K562 (cell line): ENCODE measurements around the gene CLHC1. TPM values are rescaled to one million over a fixed set of nuclear protein-coding genes. Genes with fewer than 3 reads are reported as not detected.
A peak's percentile ranks its signal among the peaks of the same experiment; 100 is the strongest.

Source experiments
- ATAC-seq: fragments of 200-7000 bp; cut with Tn5 transposase; 3 replicates; pipeline ENCODE4 v1.9.1; 2020; ENCODE audit warnings: moderate library complexity
- BruUV-seq: library from RNA; stranded (reverse); fragments of 400-500 nt; replicated peaks from 2 replicates; lab custom pipeline; 2021; lab: Mats Ljungman, UMichigan
- CTCF ChIA-PET: fragments of 300-600 bp; formaldehyde crosslinking; extraction: SDS; loops from one replicate; lab custom pipeline; 2021; ENCODE audit warnings: low intra/inter-chr PET ratio; lab: Yijun Ruan, JAX
- POLR2A ChIA-PET: fragments of 300-600, 350-650 bp; sonication (Branson Sonifier 250); formaldehyde crosslinking; extraction: SDS; loops from one replicate; lab custom pipeline; 2021; ENCODE audit warnings: antibody characterized with exemption, inconsistent platforms; lab: Yijun Ruan, JAX
- DNase-seq, 4 experiments: peaks; one replicate each; pipeline versions ENCODE4 v3.0.0 to v3.0.0-alpha.2; 2011 to 2018; ENCODE audit warnings: low spot score in 3 of 4, mixed read lengths in 3 of 4; ENCODE audit errors: extremely low read depth in 1 of 4
- FAIRE-seq: peaks from 2 replicates; lab custom pipeline; 2011; peaks lifted over from hg19 to GRCh38; lab: Jason Lieb, UNC
- H2AFZ ChIP-seq: 2 replicates; pipeline ENCODE4 v1.6.0; 2011; ENCODE audit warnings: low read depth, low read length, control low read depth, inconsistent platforms
- H3K27ac ChIP-seq: fragments of 200-600 bp; 3 replicates; pipeline ENCODE4 v1.8.0; 2011; ENCODE audit warnings: low read depth, mild to moderate bottlenecking, control low read depth, inconsistent platforms, low read length, moderate library complexity, mixed read lengths; ENCODE audit errors: extremely low read depth
- H3K27me3 ChIP-seq, 2 experiments: fragments of 300-600 bp in 1 of 2; 2 replicates in 1 of 2; 3 replicates in 1 of 2; pipeline versions ENCODE4 v1.6.0 to v1.8.0; 2011; ENCODE audit warnings: inconsistent platforms in 2 of 2, low read length in 2 of 2, mild to moderate bottlenecking in 1 of 2, mixed read lengths in 1 of 2, moderate library complexity in 1 of 2; ENCODE audit not compliant: control insufficient read depth in 2 of 2, insufficient read depth in 2 of 2
- H3K36me3 ChIP-seq: fragments of 300-600 bp; 3 replicates; pipeline ENCODE4 v1.8.0; 2011; ENCODE audit warnings: mild to moderate bottlenecking, low read length, inconsistent platforms; ENCODE audit not compliant: control insufficient read depth, insufficient read depth
- H3K4me1 ChIP-seq, 2 experiments: fragments of 200-600 bp in 1 of 2; replicated peaks in 1 of 2; 2 replicates in 1 of 2; 3 replicates in 1 of 2; pipeline versions ENCODE4 v1.5.1 to v1.8.0; 2011; ENCODE audit warnings: inconsistent platforms in 2 of 2, low read length in 2 of 2, mild to moderate bottlenecking in 1 of 2, mixed read lengths in 1 of 2, moderate library complexity in 1 of 2; ENCODE audit not compliant: control insufficient read depth in 2 of 2, insufficient read depth in 2 of 2
- H3K4me2 ChIP-seq: 2 replicates; pipeline ENCODE4 v1.6.1; 2011; ENCODE audit warnings: low read length, control low read depth, inconsistent platforms, mixed read lengths; ENCODE audit not compliant: insufficient read depth
- H3K4me3 ChIP-seq: fragments of 200-600 bp; sonication (generic), shearing (Covaris generic); 2 replicates; pipeline ENCODE4 v1.5.1; 2016; ENCODE audit warnings: control low read depth, inconsistent platforms
- H3K79me2 ChIP-seq: fragments of 200-600 bp; 3 replicates; pipeline ENCODE4 v1.8.0; 2011; ENCODE audit warnings: low read length, inconsistent platforms; ENCODE audit not compliant: control insufficient read depth, insufficient read depth
- H3K9ac ChIP-seq, 2 experiments: 2 replicates each; pipeline versions ENCODE4 v1.6.0 to v1.6.1; 2011; ENCODE audit warnings: low read depth in 2 of 2, low read length in 2 of 2, control low read depth in 1 of 2, inconsistent platforms in 1 of 2, mild to moderate bottlenecking in 1 of 2, mixed read lengths in 1 of 2; ENCODE audit not compliant: insufficient read depth in 1 of 2
- H3K9me1 ChIP-seq: one replicate; pipeline ENCODE4 v1.6.0; 2011; ENCODE audit warnings: inconsistent platforms, mild to moderate bottlenecking, low read length, moderate library complexity; ENCODE audit not compliant: control insufficient read depth, insufficient read depth
- H3K9me3 ChIP-seq: replicated peaks from 2 replicates; pipeline ENCODE4 v1.5.1; 2011; ENCODE audit warnings: low read depth, low read length, inconsistent platforms; ENCODE audit not compliant: control insufficient read depth, insufficient read depth
- H4K20me1 ChIP-seq: replicated peaks from 2 replicates; pipeline ENCODE4 v1.6.1; 2011; ENCODE audit warnings: low read length, inconsistent platforms, mixed read lengths; ENCODE audit not compliant: control insufficient read depth, insufficient read depth
- CHD4 ChIP-seq: fragments of 200-600 bp; sonication (generic); IDR thresholded peaks from 3 replicates; pipeline ENCODE4 v1.6.1; 2012; ENCODE audit warnings: low read depth, mild to moderate bottlenecking, mixed read lengths, low read length, inconsistent platforms; ENCODE audit not compliant: insufficient read depth, insufficient replicate concordance, poor library complexity, severe bottlenecking
- CREB5 ChIP-seq: fragments of 250-450 bp; sonication (Bioruptor Pico); IDR thresholded peaks from 2 replicates; pipeline ENCODE4 v1.5.0; 2020; ENCODE audit warnings: mild to moderate bottlenecking
- CTBP1 ChIP-seq: fragments of 450-650 bp; IDR thresholded peaks from 2 replicates; pipeline ENCODE4 v1.6.1; 2016; ENCODE audit warnings: borderline replicate concordance
- ETS2 ChIP-seq: IDR thresholded peaks from 2 replicates; pipeline ENCODE4 v1.6.1; 2016; ENCODE audit warnings: borderline replicate concordance, missing genetic modification characterization, mild to moderate bottlenecking, moderate library complexity, missing compliant biosample characterization; ENCODE audit not compliant: poor library complexity, severe bottlenecking
- EWSR1 ChIP-seq: fragments of 450-650 bp; IDR thresholded peaks from 2 replicates; pipeline ENCODE4 v1.6.1; 2018; ENCODE audit warnings: borderline replicate concordance, mild to moderate bottlenecking, low read depth, moderate library complexity; ENCODE audit not compliant: partially characterized antibody
- FOXJ3 ChIP-seq: sonication (generic); formaldehyde crosslinking; IDR thresholded peaks from 2 replicates; pipeline ENCODE4 v1.4.0; 2020; ENCODE audit warnings: mild to moderate bottlenecking, missing genetic modification reagents
- FOXK1 ChIP-seq: sonication (generic); formaldehyde crosslinking; IDR thresholded peaks from 2 replicates; pipeline ENCODE4 v1.8.0; 2022; ENCODE audit warnings: missing genetic modification reagents, mild to moderate bottlenecking, borderline replicate concordance
- GATAD2A ChIP-seq: fragments of 450-650 bp; IDR thresholded peaks from 2 replicates; pipeline ENCODE4 v1.6.1; 2017
- HDGF ChIP-seq: fragments of 450-650 bp; IDR thresholded peaks from 2 replicates; pipeline ENCODE4 v1.6.1; 2016
- NBN ChIP-seq: fragments of 450-650 bp; IDR thresholded peaks from 2 replicates; pipeline ENCODE4 v1.6.1; 2016; ENCODE audit warnings: low read depth, mild to moderate bottlenecking
- POLR2A ChIP-seq: fragments of 450-650 bp; conservative IDR thresholded peaks from 2 replicates; pipeline ENCODE4 v1.6.1; 2016
- POLR2AphosphoS2 ChIP-seq: IDR thresholded peaks from 2 replicates; pipeline ENCODE4 v1.6.1; 2012; ENCODE audit warnings: low read length, improper control_type of control experiment
- PTRF ChIP-seq: fragments of 450-650 bp; IDR thresholded peaks from 2 replicates; pipeline ENCODE4 v1.6.1; 2016; ENCODE audit warnings: mild to moderate bottlenecking, missing genetic modification characterization, missing compliant biosample characterization
- RFX7 ChIP-seq: fragments of 250-450 bp; sonication (Bioruptor Pico); IDR thresholded peaks from 2 replicates; pipeline ENCODE4 v1.5.1; 2021; ENCODE audit warnings: mild to moderate bottlenecking
- SMARCA4 ChIP-seq: fragments of 450-650 bp; IDR thresholded peaks from 2 replicates; pipeline ENCODE4 v1.6.1; 2016
- TEAD1 ChIP-seq, 2 experiments: fragments of 450-650 bp in 1 of 2; sonication (generic) in 1 of 2; formaldehyde crosslinking; IDR thresholded peaks; 2 replicates each; pipeline versions ENCODE4 v1.4.0 to v1.8.0; 2020 to 2022; ENCODE audit warnings: mild to moderate bottlenecking in 2 of 2, missing genetic modification reagents in 1 of 2
- ZBTB34 ChIP-seq: fragments of 250-450 bp; sonication (Bioruptor Pico); IDR thresholded peaks from 2 replicates; pipeline ENCODE4 v1.8.0; 2021; ENCODE audit warnings: mild to moderate bottlenecking, moderate library complexity
- ZNF197 ChIP-seq: fragments of 200-800 bp; sonication (Bioruptor generic); IDR thresholded peaks from 2 replicates; pipeline ENCODE4 v1.6.1; 2016; ENCODE audit warnings: low read depth, missing genetic modification characterization, missing compliant biosample characterization
- ZNF583 ChIP-seq: fragments of 250-450 bp; sonication (Bioruptor Pico); IDR thresholded peaks from 2 replicates; pipeline ENCODE4 v1.4.0; 2020
- WGBS: fragments of 100-300 bp; shearing (Covaris generic); methylation state at CpG from one replicate; pipeline ENCODE4 v1.1.6; 2016; ENCODE audit warnings: low coverage, mixed read lengths; ENCODE audit not compliant: insufficient coverage; ENCODE audit errors: missing lambda C conversion rate; 5-methylcytosine and 5-hydroxymethylcytosine counted together
- in situ Hi-C: fragments of 300-500 bp; cut with MboI; formaldehyde crosslinking; loops from 4 replicates; pipeline ENCODE4 v1.15.0; 2018; ENCODE audit warnings: inconsistent platforms, mixed read lengths
- intact Hi-C: fragments of 100-400 bp; cut with micrococcal nuclease; formaldehyde crosslinking; loops from 2 replicates; pipeline ENCODE4 v1.14.2; 2022
- polyA plus RNA-seq, 8 experiments: library from polyadenylated mRNA; depleted of rRNA in 4 of 8; stranded (reverse) in 5 of 8; unstranded in 3 of 8; fragments of >200 nt; fragmentation: Nextera tagmentation in 2 of 8; fragmentation: Illumina TruSeq in 1 of 8; extraction: Ambion mirVana in 2 of 8; extraction: Trizol in 1 of 8; gene quantifications; 2 replicates each; pipeline versions ENCODE4 v1.2.1 to v1.2.3, GENCODE V29; 2011 to 2014; ENCODE audit warnings: inconsistent platforms in 1 of 8, missing spikeins in 1 of 8
- total RNA-seq, 7 experiments: library from RNA; depleted of rRNA in 6 of 7; stranded (reverse); fragments of >200 nt in 6 of 7; fragmentation: Illumina TruSeq in 2 of 7; extraction: Trizol in 2 of 7; gene quantifications; 2 replicates each; pipeline versions ENCODE4 v1.2.1 to v1.2.3, GENCODE V29; 2011 to 2021; ENCODE audit warnings: low replicate concordance in 1 of 7
- TF ChIP-seq, protein P1 (sequence below), 3 experiments: fragments of 200-800 bp in 1 of 3; sonication (Bioruptor generic) in 1 of 3; sonication (generic) in 1 of 3; formaldehyde crosslinking in 1 of 3; IDR thresholded peaks; 2 replicates each; pipeline versions ENCODE4 v1.6.1 to v1.8.0; 2016 to 2022; ENCODE audit warnings: mild to moderate bottlenecking in 2 of 3, missing compliant biosample characterization in 2 of 3, missing genetic modification characterization in 2 of 3, missing genetic modification reagents in 1 of 3

The CLHC1 gene
- total and polyA plus RNA-seq, 9 of the 15 experiments (the other 6 are each of a cell fraction or from before 2014, with no cell fraction given): 3.7 to 14.3 (median 8.6) TPM

DNA sequence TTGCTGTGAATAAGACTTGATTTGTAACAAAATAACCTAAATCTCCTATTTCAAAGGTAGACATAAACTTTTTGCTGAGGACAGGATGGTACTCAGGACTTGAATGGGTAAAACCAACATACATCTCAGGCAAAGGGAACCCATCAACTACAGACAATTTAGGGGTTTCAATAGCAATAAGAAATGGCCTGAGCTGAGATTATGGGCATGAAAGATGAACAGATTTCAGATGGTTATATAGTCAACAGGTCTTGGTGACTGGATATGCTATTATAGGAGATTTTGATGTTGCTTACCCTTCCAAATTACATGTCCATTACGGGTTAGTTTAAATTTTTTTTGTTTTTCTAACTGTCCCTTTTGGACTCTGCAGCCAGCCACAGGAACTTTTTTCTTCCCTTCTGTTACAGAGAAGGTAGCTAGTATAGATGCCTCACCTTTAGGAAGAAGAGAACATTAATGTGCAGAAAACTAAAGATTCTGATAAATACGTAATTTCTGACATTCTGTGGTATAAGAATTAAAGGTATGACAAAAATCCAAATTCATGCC is 5.0 kb upstream of the CLHC1 start:
- ChIA-PET CTCF (no interaction called here), POLR2A (interaction anchor here (0.5 to 0.6 kb wide), 2 partner anchors 35 to 188 kb away, joined by 3 to 4 read pairs; no protein-coding TSS in a partner anchor)
- H3K4me3 ChIP-seq: no peak overlapping the region
- no peaks in the 10 kb centered on the region for H3K9me3 ChIP-seq
- ATAC-seq (no peak), DNase-seq (no peak), FAIRE-seq (no peak)
- intact Hi-C loops: no loop called here
- no peak overlapping the region for H3K9ac ChIP-seq
- no peaks in the 10 kb centered on the region; the same call in 1 of the 2 replicates for H4K20me1 ChIP-seq
- 88% methylated on average over 2 of the region's 2 CpGs for WGBS
- peaks cover 72% of the 10 kb centered on the region for H3K36me3 ChIP-seq
- in situ Hi-C loops: no loop called here
- no peaks in the 10 kb centered on the region for H3K27me3 ChIP-seq
- H3K4me2 ChIP-seq: no peak overlapping the region
- no peak overlapping the region for H3K27ac ChIP-seq
- no peaks in the 10 kb centered on the region for H3K9me1 ChIP-seq
- peaks cover 41% of the 10 kb centered on the region for H3K79me2 ChIP-seq
- H3K4me1 ChIP-seq: peaks cover 6 to 19% of the 10 kb centered on the region in 2 experiments; a peak in 4 of 5 replicates
- H2AFZ ChIP-seq: no peak overlapping the region
- BruUV-seq: no TSS peak
- no peak for TF ChIP-seq ZNF583 (CRISPR knock-in tag)
- no peak for TF ChIP-seq GATAD2A
- TF ChIP-seq TEAD1 (CRISPR knock-in tag; IDR thresholded peaks at IDR 0.05): no peak
- no peak for TF ChIP-seq FOXK1 (CRISPR knock-in tag)
- no peak for TF ChIP-seq ZBTB34
- TF ChIP-seq ZNF197 (CRISPR knock-in tag): no peak
- no peak for TF ChIP-seq NBN
- no peak for TF ChIP-seq CTBP1
- no peak for TF ChIP-seq RFX7 (CRISPR knock-in tag)
- TF ChIP-seq HDGF: no peak
- TF ChIP-seq CREB5 (CRISPR knock-in tag): no peak
- no peak for TF ChIP-seq FOXJ3
- TF ChIP-seq SMARCA4: no peak
- peak; percentile 57 for TF ChIP-seq POLR2AphosphoS2
- TF ChIP-seq POLR2A: 0 out of 2 replicates have a peak, but pooled peaks have one; percentile 10
- no peak for TF ChIP-seq PTRF (tag)
- peak; percentile 75 for TF ChIP-seq EWSR1
- no peak for TF ChIP-seq CHD4
- TF ChIP-seq ETS2 (tag): no peak
- TF ChIP-seq, protein P1, sequence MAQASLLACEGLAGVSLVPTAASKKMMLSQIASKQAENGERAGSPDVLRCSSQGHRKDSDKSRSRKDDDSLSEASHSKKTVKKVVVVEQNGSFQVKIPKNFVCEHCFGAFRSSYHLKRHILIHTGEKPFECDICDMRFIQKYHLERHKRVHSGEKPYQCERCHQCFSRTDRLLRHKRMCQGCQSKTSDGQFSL (CRISPR knock-in tag; IDR thresholded peaks at IDR 0.05): no peak
- TF ChIP-seq, protein P1 (tag; IDR thresholded peaks at IDR 0.05): no peak
